ENCODE data around the gene SGPL1.
A peak's percentile ranks its signal among the peaks of the same experiment; 100 is the strongest.

The SGPL1 gene

DNA sequence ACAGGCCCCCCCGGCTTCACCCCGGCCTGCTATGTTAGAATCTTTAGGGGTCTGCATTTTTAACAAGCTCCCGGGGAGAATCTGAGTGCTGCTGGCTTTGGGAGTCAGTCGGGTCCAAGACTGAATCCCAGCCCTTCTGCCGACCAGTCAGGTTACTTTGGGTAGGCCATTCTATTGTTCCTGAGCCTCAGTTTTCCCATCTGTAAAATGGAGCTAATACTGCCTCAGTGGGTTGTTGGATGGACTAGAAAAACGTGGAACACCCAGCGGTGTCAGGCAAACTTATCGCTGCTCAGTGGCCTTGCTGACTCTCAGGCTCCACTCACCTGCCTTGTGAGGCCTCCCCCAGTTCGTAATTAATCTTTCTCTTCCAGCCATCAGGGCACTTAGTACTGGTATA is 42.3 kb upstream of the SGPL1 start:
- POLR2A ChIA-PET (ENCODE audit: low non-redundant PET), result no interaction called here
- TF ChIP-seq, protein P1, sequence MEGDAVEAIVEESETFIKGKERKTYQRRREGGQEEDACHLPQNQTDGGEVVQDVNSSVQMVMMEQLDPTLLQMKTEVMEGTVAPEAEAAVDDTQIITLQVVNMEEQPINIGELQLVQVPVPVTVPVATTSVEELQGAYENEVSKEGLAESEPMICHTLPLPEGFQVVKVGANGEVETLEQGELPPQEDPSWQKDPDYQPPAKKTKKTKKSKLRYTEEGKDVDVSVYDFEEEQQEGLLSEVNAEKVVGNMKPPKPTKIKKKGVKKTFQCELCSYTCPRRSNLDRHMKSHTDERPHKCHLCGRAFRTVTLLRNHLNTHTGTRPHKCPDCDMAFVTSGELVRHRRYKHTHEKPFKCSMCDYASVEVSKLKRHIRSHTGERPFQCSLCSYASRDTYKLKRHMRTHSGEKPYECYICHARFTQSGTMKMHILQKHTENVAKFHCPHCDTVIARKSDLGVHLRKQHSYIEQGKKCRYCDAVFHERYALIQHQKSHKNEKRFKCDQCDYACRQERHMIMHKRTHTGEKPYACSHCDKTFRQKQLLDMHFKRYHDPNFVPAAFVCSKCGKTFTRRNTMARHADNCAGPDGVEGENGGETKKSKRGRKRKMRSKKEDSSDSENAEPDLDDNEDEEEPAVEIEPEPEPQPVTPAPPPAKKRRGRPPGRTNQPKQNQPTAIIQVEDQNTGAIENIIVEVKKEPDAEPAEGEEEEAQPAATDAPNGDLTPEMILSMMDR (conservative IDR thresholded peaks at IDR 0.05; ENCODE audit: low read depth), result no peak
- no peak overlapping the region for H3K27ac ChIP-seq

DNA sequence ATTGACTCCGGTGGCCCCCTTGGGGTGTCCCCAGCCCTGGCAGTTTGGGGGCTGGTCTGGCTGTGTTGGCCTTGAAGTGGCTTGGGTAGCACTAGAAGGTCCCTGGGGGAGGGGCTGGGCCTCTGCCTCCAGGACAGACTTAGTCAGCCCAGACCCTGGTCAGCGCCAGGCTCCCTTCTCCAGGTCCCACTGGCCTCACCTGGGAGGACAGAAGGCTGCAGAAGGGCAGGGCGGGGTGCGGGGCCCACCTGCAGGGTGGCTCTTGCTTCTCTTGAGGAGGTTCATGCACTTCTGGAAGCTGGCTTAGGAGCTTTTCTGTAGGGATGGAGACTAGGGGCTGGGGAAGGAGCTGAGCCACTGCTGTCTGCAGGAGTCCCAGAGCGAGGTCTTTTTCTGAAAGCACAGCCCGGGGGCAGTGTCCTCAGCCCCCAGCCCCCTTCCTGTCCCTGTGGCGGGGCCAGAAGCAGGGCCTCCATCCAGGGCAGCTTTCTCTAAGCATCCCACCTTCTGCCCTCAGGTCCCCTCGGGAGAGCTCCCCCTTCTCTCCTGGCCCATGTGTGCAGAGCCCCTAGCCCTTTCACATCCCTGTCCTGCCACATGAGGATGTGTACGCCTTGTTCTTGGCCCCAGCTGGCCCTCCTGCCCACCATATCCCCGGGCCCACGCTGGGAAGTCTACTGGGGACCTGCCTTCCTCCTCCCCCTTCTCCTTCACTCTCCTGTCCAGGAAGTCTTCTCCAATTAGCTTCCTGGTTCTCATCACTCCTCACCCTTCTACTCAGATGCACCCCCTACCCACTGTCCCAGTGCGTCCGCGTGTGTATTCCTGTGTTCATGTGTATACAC is 41.6 kb upstream of the SGPL1 start:
- TF ChIP-seq, protein P1 (conservative IDR thresholded peaks at IDR 0.05; ENCODE audit: low read depth), result no peak
- ChIA-PET POLR2A (ENCODE audit: low non-redundant PET) (no interaction called here), CTCF (interaction anchor here (0.5 to 0.6 kb wide), 2 partner anchors 20 to 230 kb away, joined by 3 to 4 read pairs; no protein-coding TSS in a partner anchor)
- no peak overlapping the region for H3K27ac ChIP-seq
- DNase-seq (ENCODE audit: low spot score), result no peak

More for the DNA sequence above, 42.3 kb upstream of the SGPL1 start:
- DNase-seq (ENCODE audit: low spot score), result no peak
- CTCF ChIA-PET, result no interaction called here

DNA sequence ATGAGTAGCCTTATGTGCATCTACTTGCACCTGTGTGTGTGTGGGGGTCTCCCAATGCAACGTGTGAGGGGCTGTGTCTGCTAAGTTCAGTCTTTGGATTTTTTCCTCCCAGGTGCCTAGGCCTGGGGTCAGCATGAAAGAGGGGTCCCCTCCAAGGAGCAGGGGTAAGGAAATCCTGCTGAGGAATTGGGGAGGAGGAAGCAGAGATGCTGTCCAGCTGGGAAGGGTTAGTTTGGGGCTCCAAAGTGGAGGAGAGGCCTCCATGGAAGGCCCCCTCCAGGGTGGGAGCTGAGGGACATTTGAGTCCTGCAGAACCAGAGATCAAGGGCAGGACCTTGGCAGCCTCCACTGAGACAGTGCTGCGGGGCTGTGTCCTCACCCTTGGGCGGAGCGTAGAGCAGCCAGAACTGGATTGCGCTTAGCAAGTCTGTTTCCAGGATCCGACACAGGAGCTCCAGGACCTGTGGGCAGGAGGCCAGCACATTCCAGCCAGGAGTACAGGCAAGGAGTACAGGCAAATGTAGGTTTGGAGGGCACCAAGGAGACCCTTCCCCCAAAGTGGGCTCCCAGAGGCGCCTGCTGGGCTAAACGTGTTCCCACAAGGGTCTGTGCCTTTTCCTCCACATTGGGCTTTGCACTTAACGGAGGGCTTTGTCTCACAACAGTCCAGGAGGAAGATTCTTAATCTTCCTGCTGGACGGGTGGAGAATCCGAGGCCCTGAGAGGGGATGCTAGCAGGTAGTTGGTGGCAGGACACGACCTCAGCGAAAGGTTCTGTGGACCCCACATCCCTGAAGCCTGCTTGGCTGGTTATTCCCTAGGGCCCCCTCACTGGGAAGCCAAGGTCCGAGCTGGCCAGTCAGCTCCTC is 40.7 kb upstream of the SGPL1 start:
- CTCF ChIA-PET, result interaction anchor here (0.5 to 0.9 kb wide), 5 partner anchors 15 to 231 kb away, joined by 3 to 4 read pairs (median 3); no protein-coding TSS in a partner anchor
- TF ChIP-seq, protein P1 (conservative IDR thresholded peaks at IDR 0.05; ENCODE audit: low read depth), result no peak
- no peak overlapping the region for H3K27ac ChIP-seq
- peak; percentile 68 for DNase-seq (ENCODE audit: low spot score)
- POLR2A ChIA-PET (ENCODE audit: low non-redundant PET), result no interaction called here

DNA sequence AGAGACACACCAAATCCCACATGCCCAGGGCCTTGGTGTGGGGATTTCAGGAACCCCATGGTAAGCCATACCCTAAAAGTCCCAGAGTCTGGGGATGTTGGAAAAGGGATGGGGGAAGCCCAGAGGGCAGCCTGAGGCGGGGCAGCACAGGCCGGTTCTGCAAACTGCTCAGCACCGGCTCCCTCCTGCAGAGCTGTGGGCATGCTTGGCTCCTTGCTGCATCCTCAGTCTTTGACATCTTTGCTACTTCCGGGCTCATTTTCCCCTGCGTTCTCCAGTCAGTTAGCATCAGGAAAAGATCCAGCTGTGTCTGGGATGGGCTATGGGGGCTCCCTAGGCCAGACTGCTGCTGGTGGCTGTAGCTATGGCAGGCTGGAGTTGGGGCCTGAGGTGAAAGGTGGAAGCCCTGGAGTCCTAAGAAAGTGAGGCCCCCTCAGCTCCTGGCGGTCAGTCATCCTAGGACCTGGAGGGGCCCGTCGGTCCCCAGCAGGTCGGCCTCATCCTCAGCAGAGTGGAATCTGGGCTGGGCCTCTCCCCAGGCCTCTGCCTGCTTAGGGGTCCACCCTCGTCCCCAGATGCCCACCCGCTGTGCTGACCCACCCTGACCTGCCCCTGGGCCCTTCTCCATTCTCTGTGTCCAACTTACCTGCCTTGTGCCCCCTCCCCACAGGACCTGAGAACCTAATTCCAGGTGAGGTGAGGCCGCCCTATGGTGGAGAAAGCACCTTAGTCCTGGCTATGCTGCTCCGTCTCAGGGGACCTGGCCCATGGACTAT is 39.9 kb upstream of the SGPL1 start:
- POLR2A ChIA-PET (ENCODE audit: low non-redundant PET), result no interaction called here
- TF ChIP-seq, protein P1 (conservative IDR thresholded peaks at IDR 0.05; ENCODE audit: low read depth), result no peak

DNA sequence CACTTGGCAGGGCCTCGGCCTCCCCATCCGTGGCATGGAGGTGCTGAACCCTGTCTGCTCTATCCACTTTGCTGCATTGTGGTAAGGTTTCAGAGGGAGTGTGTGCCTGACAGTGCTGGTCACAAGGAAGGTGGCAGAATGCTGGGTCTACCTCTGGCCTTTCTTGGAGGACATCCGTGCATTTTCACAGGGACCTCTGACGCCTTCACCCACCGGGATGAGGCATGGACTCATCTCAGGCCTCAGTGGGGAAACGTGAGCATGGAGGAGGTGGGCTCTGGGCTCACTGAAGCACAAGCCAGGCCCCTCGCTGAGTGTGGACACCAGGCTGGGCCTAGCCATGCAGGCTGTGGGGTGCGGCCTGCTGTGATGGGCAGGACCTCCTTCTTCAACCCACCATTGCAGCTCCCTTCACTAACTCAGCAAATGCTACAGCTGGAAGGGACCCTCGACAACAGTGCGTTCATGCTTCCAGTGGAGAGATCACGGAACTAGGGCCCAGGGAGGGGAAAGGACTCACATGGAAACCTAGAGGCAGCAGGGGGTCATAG is 39.2 kb upstream of the SGPL1 start:
- POLR2A ChIA-PET (ENCODE audit: low non-redundant PET), result no interaction called here
- no peak for DNase-seq (ENCODE audit: low spot score)
- TF ChIP-seq, protein P1 (conservative IDR thresholded peaks at IDR 0.05; ENCODE audit: low read depth), result no peak
- H3K27ac ChIP-seq, result no peak overlapping the region
- CTCF ChIA-PET, result interaction anchor here (1.0 kb wide), 1 partner anchor 44 kb away, joined by 3 read pairs; no protein-coding TSS in a partner anchor

More for the DNA sequence above, 39.9 kb upstream of the SGPL1 start:
- CTCF ChIA-PET, result interaction anchor here (0.6 to 0.9 kb wide), 3 partner anchors 16 to 217 kb away, joined by 3 to 4 read pairs (median 3); no protein-coding TSS in a partner anchor
- no peak for DNase-seq (ENCODE audit: low spot score)
- no peak overlapping the region for H3K27ac ChIP-seq

All from RWPE1 (cell line).